ENCODE measurements around the gene NOC2L.
"Not testable (repeated sequence)": the region's sequence is repeated elsewhere in the genome, so short reads cannot be mapped to it uniquely, and the experiment has no call there.

Gene NOC2L

DNA sequence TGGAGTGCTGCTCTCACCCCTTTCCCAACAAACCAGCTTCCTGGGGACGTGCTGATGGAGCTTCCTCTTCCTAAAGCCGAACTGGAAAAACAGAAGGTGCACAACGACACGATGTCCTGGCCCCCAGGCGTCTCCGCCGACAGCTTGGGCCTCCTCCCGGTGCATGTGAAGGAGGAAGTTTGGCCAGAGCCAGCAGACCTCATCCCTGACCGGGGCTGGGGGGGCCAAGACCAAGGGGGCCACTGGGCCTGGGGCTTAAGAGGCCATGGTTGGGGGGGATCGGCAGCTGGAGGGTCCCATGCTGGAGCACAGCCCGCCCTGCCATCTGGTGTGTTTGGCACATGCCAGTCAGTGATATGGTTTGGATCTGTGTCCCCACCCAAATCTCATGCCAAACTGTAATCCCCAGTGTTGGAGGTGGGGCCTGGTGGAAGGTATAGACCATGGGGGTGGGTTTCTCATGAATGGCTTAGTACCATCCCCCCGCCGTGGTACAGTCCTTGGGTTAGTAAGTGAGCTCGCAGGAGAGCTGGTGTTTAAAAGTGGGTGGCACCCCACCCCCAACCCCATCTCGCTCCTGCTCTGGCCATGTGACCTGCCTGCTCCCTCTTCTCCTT lies 34.4 kb upstream of the NOC2L start:
- DNase-seq (ENCODE audit: low spot score) = no peak

- DNase-seq (ENCODE audit: low spot score) = no peak
Observed at GRCh38 chr1:992362-992761, 33.3 kb upstream of the NOC2L start.

DNA sequence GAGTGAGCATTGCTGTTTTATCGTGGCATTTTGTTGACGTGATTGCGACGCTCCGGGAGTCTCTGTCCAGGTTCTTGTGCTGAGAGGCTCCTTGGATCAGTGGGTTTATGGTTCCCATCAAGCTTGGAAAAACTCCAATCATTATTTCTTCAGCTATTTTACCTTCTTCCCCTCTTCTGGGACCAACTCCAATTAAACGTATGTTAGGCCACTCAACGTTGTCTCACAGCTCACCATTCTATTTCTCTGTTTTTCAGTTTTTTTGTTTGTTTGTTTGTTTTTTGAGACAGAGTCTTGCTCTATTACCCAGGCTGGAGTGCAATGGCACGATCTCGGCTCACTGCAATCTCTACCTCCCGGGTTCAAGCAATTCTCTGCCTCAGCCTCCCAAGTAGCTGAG lies 32.8 kb upstream of the NOC2L start:
- DNase-seq (ENCODE audit: low spot score) = no peak

GRCh38 chr1:991275-991674 lies 32.2 kb upstream of the NOC2L start:
- not testable (repeated sequence) for DNase-seq (ENCODE audit: low spot score)

DNA sequence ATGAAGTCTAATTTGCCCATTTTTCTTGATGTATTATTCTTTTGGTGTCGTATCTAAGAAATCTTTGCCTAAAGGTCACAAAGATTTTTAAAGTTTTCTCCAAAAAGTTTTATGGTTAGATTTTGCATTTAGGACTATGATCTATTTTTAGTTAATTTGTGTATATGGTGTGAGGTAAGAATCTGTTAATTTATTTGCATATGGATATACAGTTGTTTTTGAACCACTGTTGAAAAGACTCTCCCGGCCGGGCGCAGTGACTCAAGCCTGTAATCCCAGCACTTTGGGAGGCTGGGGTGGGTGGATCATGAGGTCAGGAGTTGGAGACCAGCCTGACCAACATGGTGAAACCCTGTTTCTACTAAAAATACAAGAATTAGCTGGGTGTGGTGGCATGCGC lies 29.0 kb upstream of the NOC2L start:
- DNase-seq (ENCODE audit: low spot score) = not testable (repeated sequence)

DNA sequence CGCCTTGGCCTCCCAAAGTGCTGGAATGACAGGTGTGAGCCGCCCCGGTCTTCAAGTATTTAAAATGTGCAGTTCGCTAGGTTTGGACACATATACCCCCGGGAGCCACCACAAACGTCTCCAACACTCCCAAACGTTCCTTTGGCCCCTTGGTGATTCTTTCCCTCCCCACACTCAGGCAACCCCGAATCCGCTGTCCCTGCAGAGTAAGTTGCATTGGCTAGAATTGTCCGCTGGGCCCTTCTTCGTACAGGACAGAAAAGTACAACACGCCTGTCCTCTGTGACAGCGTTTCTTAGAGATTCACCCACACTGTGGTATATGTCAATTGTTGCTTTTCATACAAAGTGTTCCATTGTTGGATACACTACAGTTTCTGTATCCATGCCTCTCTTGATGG lies 26.1 kb upstream of the NOC2L start:
- no peak for DNase-seq (ENCODE audit: low spot score)

GRCh38 chr1:984476-984814 lies 25.4 kb upstream of the NOC2L start:
- DNase-seq (ENCODE audit: low spot score) = no peak

DNA sequence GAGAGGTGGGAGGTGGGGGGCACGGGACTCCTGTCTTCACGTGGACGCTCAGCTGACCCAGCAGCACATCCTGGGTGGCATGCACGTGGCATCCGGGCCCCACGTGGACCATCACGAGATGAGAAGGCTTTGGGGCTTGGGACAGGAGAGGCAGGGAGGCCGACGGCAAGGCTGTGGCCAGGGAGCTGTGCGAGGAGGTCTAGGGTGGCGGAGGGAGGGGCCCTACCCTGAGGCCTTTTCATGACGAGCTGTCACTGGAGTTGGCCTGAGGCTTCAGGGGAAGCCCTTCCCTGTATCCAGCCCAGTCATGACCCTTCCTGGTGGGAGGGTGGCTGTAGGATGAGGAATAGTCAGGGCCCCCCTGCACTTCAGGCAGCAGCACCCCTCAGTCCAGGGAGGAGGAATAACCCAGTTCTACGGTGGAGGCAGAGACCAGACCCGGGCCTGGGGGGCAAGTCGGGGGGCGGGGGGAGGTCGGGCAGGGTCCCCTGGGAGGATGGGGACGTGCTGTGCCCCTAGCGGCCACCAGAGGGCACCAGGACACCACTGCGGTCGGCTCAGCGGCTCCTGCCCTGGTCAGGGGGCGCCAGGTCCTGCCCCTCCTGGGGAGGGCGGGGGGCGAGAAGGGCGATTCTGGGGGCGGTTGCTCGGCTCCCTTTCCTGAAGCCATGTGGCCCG lies 24.9 kb upstream of the NOC2L start:
- peak; percentile 62 for DNase-seq (ENCODE audit: low spot score)

DNA sequence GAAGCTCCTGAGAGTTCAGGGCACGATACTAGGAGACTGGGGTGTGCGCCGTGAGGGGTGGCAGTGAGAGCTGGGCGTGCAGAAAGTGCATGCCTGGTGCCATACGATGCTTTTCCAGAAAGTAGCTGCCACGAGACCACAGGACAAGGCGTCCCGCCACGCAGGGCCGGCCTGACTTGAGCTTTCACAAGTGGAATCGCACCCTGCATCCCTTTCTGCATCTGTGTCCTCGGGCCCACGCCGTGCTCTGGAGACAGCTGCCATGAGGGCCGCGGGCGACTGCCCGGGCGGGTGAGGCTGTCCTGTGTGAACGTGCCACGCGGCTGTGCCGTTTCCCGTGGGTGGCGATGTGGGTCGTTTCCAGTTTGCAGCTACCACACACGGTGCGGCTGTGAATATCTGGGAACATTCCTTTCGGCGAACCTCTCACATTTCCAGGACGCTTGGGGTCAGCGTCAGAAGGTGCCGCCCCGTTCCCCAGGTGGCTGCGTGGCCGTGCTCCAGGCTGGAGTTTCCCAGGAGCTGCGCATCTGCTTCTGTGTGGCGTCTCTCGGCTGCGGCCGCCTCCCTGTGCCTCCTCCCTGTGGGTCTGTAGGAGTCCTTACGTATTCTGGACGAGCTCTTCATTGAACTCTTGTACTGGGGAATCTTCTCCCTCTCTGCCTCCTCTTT lies 23.8 kb upstream of the NOC2L start:
- DNase-seq (ENCODE audit: low spot score) = no peak

- DNase-seq (ENCODE audit: low spot score) = no peak
Observed at GRCh38 chr1:981955-982558, 23.0 kb upstream of the NOC2L start, which contains the start of gene PERM1. Gene PERM1, minus strand, starts transcription at chr1:982093. Its CDS starts 1,064 bp downstream, at chr1:981029.

GRCh38 chr1:981491-981954 lies 22.5 kb upstream of the NOC2L start:
- DNase-seq (ENCODE audit: low spot score) = no peak

- DNase-seq (ENCODE audit: low spot score) = no peak
Observed at GRCh38 chr1:980602-981395, 21.7 kb upstream of the NOC2L start.

DNA sequence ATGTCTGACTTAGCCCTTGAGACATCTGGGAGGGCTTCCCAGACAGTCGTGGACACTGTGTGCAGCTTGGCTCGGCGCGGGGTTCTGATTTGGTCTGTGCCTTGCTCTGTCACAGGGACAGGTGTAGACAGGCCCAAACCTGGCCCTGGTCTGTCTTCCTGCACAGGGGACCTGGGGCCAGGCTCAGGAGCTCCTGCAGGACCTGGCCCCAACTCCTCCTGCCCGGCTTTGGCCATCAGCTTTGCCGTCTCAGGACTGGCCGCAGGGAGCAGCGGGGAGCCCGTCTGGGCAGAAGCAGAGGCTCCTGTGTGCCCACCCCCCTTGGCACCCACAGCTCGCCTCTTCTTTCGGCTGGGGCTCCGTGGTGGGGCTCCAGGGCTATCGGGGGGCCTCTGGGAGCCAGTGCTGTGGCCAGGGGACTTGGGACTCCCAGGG lies 21.1 kb upstream of the NOC2L start:
- DNase-seq (ENCODE audit: low spot score) = no peak

DNA sequence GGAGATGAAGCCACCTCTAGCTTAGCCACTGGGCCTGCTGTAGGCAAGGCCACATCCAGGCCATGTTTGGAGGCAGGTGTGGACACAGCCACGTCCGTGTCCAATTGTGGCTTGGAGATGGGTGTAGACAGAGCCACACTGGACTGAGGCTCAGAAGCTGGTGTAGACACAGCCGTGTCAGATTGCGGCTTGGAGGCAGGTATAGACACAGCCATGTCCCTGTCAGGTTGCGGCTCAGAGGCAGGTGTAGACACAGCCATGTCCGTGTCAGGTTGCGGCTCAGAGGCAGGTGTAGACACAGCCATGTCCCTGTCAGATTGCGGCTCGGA lies 20.7 kb upstream of the NOC2L start:
- DNase-seq (ENCODE audit: low spot score) = no peak

- DNase-seq (ENCODE audit: low spot score) = no peak
Observed at GRCh38 chr1:978835-979743, 20.0 kb upstream of the NOC2L start.

GRCh38 chr1:978069-978834 lies 19.2 kb upstream of the NOC2L start:
- DNase-seq (ENCODE audit: low spot score) = no peak

DNA sequence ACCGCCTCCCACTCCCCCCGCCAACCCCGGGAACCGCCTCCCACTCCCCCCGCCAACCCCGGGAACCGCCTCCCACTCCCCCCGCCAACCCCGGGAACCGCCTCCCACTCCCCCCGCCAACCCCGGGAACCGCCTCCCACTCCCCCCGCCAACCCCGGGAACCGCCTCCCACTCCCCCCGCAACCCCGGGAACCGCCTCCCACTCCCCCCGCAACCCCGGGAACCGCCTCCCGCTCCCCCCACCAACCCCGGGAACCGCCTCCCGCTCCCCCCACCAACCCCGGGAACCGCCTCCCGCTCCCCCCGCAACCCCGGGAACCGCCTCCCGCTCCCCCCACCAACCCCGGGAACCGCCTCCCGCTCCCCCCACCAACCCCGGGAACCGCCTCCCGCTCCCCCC lies 17.7 kb upstream of the NOC2L start:
- DNase-seq (ENCODE audit: low spot score) = not testable (repeated sequence)

DNA sequence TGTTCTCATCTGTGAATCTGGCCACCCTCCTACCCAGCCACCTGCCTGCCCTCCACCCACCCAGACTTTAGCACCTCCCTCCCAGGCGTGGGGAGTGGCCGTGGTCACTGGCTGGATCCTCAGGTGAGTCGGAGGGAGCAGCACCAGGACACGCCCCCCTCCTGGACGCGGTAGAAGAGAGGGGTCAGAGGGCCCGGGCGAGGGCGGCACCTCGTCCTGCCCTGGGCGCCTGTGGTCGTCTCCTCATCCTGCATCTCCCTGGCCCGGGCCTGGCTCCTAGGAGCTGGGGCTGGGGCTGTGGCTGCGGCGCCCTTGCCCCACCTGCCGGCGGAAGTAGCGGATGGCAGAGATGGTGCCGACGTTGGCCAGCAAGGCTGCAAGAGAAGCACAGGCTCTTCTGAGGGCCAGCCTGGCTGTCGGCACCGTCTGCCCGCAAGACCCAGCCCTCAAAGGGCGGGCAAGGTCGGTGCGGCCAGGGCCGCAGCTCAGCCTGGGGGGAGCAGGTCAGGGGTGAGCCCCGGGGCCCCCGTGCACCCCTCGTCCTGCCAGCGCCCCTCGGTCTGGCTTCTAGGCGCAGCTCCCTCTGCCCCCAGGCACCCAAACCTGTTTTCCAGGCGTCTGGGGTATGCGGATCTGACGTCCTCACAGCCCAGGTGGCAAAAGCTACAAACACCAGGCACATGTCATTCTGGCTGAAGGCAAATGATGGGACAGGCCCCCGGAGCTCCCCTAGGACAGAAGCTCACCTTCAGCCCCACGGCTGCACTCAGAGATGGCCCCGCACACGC lies 17.0 kb upstream of the NOC2L start:
- DNase-seq (ENCODE audit: low spot score) = peak; percentile 87

DNA sequence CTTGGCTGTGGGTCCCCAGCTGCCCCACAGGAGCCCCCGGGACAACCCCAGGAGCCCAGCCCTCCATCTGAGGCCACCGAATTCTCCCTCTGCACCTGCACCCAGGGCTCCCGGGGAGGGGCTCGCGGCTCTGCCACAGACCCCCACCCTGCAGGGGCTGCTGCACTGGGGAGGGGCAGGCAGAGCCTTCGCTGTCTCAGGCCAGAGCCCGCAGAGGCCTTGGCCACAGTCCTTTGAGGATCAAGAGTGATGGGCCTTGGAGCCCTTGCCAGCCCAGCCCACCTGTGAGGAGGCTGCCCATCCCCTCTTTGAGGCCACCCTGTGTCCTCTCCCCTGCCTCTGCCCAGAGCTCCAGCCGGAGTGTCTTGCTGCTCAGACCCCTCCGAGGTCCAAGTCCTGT lies 16.3 kb upstream of the NOC2L start:
- DNase-seq (ENCODE audit: low spot score) = no peak
